GM19397 (cell line): ENCODE results near the gene TEX2.

Source experiments
- ATAC-seq: cut with Tn5 transposase; IDR thresholded peaks from one replicate; pipeline ENCODE4 v1.9.1; 2021; ENCODE audit warnings: mild to moderate bottlenecking, moderate library complexity; ENCODE audit not compliant: unreplicated experiment

The TEX2 gene

GRCh38 chr17:64263000-64263766 is at the start of gene TEX2:
TSS of gene TEX2 (minus strand) at chr17:64263260. CDS start at chr17:64214217, 49,043 bp downstream.
- peak; percentile 96 for ATAC-seq

- ATAC-seq, result no peak
Observed at GRCh38 chr17:64309710-64310109, 46.6 kb upstream of the TEX2 start.

GRCh38 chr17:64309021-64309420 is 46.0 kb upstream of the TEX2 start:
- no peak for ATAC-seq

- no peak for ATAC-seq
Observed at GRCh38 chr17:64306850-64307463, 43.9 kb upstream of the TEX2 start.

GRCh38 chr17:64304551-64304950 is 41.5 kb upstream of the TEX2 start:
- ATAC-seq, result no peak

- no peak for ATAC-seq
Observed at GRCh38 chr17:64300699-64300965, 37.6 kb upstream of the TEX2 start.

- no peak for ATAC-seq
Observed at GRCh38 chr17:64297467-64298088, 34.5 kb upstream of the TEX2 start.

GRCh38 chr17:64296246-64296645 is 33.2 kb upstream of the TEX2 start:
- no peak for ATAC-seq

GRCh38 chr17:64295146-64295545 is 32.1 kb upstream of the TEX2 start:
- no peak for ATAC-seq

- ATAC-seq, result no peak
Observed at GRCh38 chr17:64291268-64291851, 28.3 kb upstream of the TEX2 start.

- no peak for ATAC-seq
Observed at GRCh38 chr17:64289741-64290141, 26.7 kb upstream of the TEX2 start.

GRCh38 chr17:64282753-64283080 is 19.7 kb upstream of the TEX2 start:
- ATAC-seq, result no peak

GRCh38 chr17:64281962-64282752 is 19.1 kb upstream of the TEX2 start:
- no peak for ATAC-seq

- no peak for ATAC-seq
Observed at GRCh38 chr17:64278614-64279013, 15.6 kb upstream of the TEX2 start.

- ATAC-seq, result no peak
Observed at GRCh38 chr17:64277831-64278562, 14.9 kb upstream of the TEX2 start.

- ATAC-seq, result no peak
Observed at GRCh38 chr17:64276961-64277505, 14.0 kb upstream of the TEX2 start.

- ATAC-seq, result no peak
Observed at GRCh38 chr17:64275016-64275415, 12.0 kb upstream of the TEX2 start.

GRCh38 chr17:64273006-64273405 is 9.9 kb upstream of the TEX2 start:
- ATAC-seq, result no peak

- no peak for ATAC-seq
Observed at GRCh38 chr17:64270885-64271284, 7.8 kb upstream of the TEX2 start.
